ENCODE results near the gene NDUFA5.

Gene NDUFA5

DNA sequence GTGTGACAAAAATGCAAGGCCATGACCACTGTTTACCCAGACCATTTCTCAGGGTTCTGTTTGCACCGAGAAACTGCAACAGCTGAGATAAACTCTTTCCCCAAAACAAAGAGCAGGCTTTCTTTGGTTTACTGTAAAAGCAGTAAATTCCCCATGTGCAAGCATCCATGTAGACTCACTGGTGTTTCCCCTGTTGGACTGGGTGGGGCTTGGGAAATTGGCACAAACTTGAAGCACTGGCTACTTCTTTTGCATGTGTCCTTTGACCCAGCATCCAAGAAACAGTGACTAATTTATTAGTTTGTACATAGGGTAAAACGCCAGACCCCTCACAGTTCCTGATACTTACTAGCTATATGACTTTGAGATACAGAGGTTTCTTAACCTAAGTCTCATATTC lies 35.6 kb downstream of the NDUFA5 start:
- DNase-seq (ENCODE audit: low spot score): no peak

DNA sequence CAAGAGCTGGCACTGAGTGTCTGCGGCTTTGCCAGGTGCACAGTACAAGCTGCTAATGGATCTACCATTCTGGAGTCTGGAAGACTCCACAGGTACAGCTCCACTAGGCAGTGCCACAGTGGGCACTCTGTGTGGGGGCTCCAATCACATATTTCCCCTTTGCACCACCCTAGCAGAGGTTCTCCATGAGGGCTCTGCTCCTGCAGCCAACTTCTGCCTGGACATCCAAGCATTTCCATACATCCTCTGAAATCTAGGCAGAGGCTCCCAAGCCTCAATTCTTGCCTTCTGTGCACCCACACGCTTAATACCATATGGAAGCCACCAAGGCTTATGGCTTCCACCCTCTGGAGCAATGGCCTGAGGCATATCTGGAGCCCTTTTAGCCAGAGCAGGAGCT lies 52.4 kb downstream of the NDUFA5 start:
- no peak for DNase-seq (ENCODE audit: low spot score)

GRCh38 chr7:123502201-123502600 lies 55.4 kb downstream of the NDUFA5 start:
- no peak for DNase-seq (ENCODE audit: low spot score)

DNA sequence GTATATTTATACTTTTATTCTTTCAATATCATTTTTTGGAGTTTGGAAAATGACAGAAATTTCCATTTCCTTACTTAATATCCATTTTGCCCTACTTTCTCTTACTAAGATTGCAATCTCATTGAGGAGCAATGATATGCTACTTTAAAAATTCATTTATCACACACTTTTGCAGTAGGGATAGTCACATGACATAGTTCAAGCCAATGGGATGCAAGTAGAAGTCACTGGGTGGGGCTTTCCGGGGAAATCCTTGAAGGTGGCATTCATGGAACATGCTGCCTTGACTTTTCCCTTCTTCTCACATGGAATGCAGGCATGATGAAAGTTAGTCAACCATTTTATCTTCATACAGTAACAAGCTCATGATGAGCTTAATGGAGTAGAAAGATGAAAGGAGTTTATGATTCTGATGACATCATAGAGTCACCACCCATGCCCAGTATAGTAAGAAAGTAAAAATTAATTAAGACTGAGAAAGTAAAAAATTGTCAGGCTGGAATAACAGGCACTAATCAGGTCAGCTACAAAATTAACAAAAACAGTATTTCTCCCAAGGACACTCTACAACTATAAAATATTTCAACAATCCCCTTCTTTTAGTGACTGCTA lies 56.6 kb downstream of the NDUFA5 start:
- DNase-seq (ENCODE audit: low spot score): no peak

DNA sequence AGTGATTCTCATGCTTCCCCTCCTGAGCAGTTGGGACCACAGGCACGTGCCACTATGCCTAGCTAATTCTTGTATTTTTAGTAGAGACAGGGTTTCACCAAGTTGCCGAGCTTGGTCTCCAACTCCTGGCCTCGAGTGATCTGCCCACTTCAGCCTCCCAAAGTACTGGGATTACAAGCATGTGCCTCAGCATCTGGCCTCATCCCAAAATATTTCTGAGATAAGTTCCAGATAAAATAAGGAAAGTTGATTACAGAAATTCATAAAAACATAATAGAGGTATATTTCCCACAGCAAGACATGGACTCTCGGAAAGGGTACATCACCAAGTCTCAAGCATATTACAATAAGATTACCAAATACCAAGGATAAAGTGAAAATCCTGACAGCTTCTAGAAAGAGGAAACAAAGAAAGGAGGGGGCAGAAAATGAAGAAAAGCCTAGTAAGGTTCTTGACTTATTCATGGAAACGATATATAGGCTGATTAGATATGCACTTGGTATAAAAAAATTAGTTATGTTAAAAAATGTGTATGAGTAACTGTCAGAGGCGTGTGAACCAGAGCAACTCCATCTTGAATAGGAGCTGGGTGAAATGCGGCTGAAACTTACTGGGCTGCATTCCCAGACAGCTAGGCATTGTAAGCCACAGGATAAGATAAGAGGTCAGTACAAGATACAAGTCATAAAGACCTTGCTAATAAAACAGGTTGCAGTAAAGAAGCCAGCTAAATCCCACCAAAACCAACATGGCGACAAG lies 58.2 kb downstream of the NDUFA5 start:
- DNase-seq (ENCODE audit: low spot score): no peak

DNA sequence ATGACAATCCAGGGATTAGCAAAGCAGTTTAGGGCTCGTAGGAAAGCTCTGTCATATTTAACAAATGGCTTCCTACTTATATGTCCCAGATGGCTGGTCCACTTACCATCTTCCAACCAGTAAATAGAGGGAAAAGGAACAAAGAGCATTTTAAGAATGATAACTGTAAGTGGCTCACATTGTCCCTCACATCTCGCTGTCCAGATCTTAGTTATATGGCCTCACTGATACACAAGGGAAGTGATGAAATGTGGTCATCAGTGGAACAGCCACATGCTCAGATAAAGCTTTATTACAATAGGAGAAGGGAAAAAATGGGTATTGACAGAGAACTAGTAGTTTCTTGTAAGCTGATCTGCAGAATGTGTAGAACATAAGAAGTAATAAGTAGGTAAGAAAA lies 59.0 kb downstream of the NDUFA5 start:
- no peak for DNase-seq (ENCODE audit: low spot score)

GRCh38 chr7:123498031-123498430 lies 59.6 kb downstream of the NDUFA5 start:
- no peak for DNase-seq (ENCODE audit: low spot score)

DNA sequence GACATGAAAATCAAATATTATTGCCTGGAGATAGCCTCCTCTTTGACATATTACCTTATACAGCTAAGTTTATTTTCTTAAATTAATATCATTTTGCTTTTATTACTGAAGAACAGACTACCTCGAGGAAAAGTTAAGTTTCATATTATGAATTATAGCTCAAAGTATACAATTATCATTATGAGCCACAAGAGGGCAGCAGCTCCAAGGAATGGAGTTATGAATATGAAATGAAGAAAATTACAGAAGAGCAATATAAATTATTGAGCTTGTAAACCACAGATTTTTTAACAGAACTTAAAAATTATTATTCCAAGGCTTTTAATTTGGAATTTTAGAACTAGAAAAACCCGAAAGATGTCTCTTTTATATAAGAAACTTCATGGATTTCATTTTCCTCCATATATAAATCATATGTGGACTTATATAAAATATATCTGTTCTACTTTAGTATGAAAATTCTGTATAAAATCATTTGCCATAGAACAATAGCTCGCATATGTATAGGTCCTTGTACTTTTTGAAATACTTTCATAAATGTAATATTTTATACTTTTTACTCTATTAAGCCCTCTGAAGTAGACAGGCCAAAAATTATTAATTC lies 63.3 kb downstream of the NDUFA5 start:
- peak; percentile 42 for DNase-seq (ENCODE audit: low spot score)

DNA sequence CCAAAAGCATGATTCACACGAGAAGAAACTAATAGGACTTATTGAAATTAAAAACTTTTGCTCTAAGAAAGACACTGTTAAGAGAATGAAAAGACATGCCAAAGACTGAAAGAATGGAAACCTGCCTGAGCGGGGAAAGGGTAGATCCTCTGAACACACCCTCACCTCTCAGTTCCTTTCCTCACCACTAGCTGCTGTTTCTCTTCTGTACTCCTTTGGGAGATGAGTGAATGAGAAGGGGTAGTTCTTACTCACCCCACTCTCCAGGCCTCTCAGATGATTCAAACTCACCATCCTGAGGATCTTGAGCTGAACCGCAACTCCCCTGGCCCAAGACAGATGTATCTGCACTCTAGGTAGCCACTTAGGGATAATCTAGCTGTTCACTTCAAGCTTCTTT lies 65.1 kb downstream of the NDUFA5 start:
- no peak for DNase-seq (ENCODE audit: low spot score)

All from SK-N-DZ (cell line).